ENCODE results near the gene FOXG1. TPM values are rescaled to one million over a fixed set of nuclear protein-coding genes. Genes with fewer than 3 reads are reported as not detected.

Gene FOXG1
- polyA plus RNA-seq, 2 of the 4 experiments (the other 2 are of a cell fraction) = 0.01 to 0.10 TPM

DNA sequence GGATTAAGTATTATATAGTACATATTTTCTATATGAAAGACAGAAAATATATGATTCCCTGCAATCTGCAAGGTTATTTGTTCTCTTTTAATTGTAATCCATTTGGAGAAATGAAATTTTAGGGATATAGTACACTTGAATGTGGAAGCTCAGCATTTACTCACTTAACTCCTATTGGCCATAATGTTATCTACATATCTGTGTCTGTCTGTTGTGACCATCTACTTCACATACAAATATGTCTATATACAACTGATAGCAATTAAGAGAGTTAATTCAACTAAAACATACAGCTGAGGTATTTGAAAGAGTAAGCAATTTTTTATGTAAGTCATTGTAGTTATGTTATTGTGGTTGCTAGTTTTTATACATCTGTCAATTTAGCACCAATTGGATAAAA, 12.9 kb downstream of the FOXG1 start:
- FAIRE-seq (no peak), ATAC-seq (no peak), DNase-seq (ENCODE audit: low read depth in 1 of 2, low spot score in 1 of 2) (no peak)
- H3K27ac ChIP-seq = no peak overlapping the region
- no peaks in the 10 kb centered on the region for H3K9me3 ChIP-seq
- CTCF ChIA-PET = interaction anchor here (1.4 kb wide), 1 partner anchor 14 kb away, joined by 3 read pairs; the partner anchor contains the start of gene FOXG1
- no peak overlapping the region for H3K4me2 ChIP-seq
- no peak overlapping the region for H3K4me3 ChIP-seq
- TF ChIP-seq CBX8 (IDR thresholded peaks at IDR 0.05) = no peak
- TF ChIP-seq RARB (CRISPR knock-in tag; IDR thresholded peaks at IDR 0.05) = no peak
- no peak for TF ChIP-seq CEBPB (IDR thresholded peaks at IDR 0.05)
- TF ChIP-seq RCOR1 (IDR thresholded peaks at IDR 0.05; ENCODE audit: low read depth, low read length) = no peak
- TF ChIP-seq FOSL2 (IDR thresholded peaks at IDR 0.05) = no peak
- no peak for TF ChIP-seq FOSL2 (CRISPR knock-in tag; IDR thresholded peaks at IDR 0.05)
- no peak for TF ChIP-seq ZC3H11A (IDR thresholded peaks at IDR 0.05)
- TF ChIP-seq, protein P1, sequence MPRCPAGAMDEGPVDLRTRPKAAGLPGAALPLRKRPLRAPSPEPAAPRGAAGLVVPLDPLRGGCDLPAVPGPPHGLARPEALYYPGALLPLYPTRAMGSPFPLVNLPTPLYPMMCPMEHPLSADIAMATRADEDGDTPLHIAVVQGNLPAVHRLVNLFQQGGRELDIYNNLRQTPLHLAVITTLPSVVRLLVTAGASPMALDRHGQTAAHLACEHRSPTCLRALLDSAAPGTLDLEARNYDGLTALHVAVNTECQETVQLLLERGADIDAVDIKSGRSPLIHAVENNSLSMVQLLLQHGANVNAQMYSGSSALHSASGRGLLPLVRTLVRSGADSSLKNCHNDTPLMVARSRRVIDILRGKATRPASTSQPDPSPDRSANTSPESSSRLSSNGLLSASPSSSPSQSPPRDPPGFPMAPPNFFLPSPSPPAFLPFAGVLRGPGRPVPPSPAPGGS (IDR thresholded peaks at IDR 0.05) = no peak
- TF ChIP-seq POLR2A (IDR thresholded peaks at IDR 0.05; ENCODE audit: low read length) = no peak
- TF ChIP-seq HDAC2 (IDR thresholded peaks at IDR 0.05) = no peak
- no peak for TF ChIP-seq SREBF2 (IDR thresholded peaks at IDR 0.05)
- TF ChIP-seq, protein P2, sequence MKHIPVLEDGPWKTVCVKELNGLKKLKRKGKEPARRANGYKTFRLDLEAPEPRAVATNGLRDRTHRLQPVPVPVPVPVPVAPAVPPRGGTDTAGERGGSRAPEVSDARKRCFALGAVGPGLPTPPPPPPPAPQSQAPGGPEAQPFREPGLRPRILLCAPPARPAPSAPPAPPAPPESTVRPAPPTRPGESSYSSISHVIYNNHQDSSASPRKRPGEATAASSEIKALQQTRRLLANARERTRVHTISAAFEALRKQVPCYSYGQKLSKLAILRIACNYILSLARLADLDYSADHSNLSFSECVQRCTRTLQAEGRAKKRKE (CRISPR knock-in tag; IDR thresholded peaks at IDR 0.05; ENCODE audit: low read depth) = no peak
- TF ChIP-seq FOSB (CRISPR knock-in tag; IDR thresholded peaks at IDR 0.05) = no peak
- TF ChIP-seq ZNF302 (CRISPR knock-in tag; IDR thresholded peaks at IDR 0.05) = no peak
- TF ChIP-seq POLR2AphosphoS2 (conservative IDR thresholded peaks at IDR 0.05; ENCODE audit: low read length) = no peak
- H3K4me1 ChIP-seq = no peaks in the 10 kb centered on the region
- POLR2A ChIA-PET = no interaction called here

DNA sequence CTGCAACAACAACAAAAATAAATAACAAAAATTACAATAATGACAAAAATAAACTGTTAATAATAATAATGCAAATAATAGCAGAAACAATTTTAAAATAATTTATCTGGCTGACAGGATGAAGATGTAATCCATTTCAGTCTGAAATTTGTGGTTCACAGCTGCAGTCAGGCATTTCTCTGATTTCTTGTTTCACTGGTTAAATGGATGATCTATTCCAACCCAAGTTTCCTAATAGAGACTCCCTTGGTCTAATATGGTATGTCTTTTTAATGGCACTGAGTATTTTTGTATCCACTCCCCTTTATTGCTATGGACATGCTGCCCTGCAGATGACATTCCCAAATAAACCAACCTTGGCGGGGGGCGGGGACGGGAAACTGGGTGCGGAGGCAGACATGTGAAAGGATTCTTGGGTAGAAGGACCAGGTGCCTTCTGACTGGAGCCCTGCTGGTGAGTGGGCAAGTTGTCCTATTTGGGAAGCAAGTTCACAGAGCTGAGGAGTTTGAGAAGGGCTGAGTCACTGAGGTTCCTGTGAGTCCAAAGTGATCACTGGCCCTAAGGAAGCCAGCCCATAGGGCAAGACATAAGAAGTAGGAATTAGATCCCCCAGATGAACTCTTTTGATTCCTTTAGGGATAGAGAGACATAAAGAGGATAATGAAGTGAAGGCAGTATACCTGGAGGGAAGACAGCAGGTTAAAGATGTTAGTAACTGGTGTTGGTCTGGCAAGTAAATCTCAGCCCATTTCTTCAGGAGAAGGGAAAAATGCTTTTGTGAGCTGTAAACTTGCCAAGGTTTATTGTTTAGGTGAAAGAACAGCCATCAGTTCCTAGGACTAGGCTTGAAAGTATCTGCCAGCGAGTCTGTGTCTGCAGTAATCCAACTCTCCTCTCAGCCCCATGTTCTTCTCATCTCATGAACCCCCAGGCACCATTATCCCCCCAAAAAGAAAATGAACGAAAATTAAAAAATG, 14.5 kb downstream of the FOXG1 start:
- 23% methylated on average over 6 of the region's 6 CpGs for WGBS (ENCODE audit: missing lambda C conversion rate)
- Histone ChIP-seq H3K4me1 (no peaks in the 10 kb centered on the region), H3K4me2 (no peak overlapping the region), H3K9me3 (no peaks in the 10 kb centered on the region), H3K27ac (no peak overlapping the region), H3K4me3 (no peak overlapping the region)
- POLR2A ChIA-PET = no interaction called here
- no peak for DNase-seq (ENCODE audit: low read depth in 1 of 2, low spot score in 1 of 2)
- peak in 1 of 2 experiments; percentile 43; a peak in 1 of 6 replicates for ATAC-seq
- TF ChIP-seq CBX2 (IDR thresholded peaks at IDR 0.05; ENCODE audit: borderline replicate concordance, low read depth) = no peak
- TF ChIP-seq FOXS1 (CRISPR knock-in tag; IDR thresholded peaks at IDR 0.05) = no peak
- TF ChIP-seq, protein P3, sequence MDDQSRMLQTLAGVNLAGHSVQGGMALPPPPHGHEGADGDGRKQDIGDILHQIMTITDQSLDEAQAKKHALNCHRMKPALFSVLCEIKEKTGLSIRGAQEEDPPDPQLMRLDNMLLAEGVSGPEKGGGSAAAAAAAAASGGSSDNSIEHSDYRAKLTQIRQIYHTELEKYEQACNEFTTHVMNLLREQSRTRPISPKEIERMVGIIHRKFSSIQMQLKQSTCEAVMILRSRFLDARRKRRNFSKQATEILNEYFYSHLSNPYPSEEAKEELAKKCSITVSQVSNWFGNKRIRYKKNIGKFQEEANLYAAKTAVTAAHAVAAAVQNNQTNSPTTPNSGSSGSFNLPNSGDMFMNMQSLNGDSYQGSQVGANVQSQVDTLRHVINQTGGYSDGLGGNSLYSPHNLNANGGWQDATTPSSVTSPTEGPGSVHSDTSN (IDR thresholded peaks at IDR 0.05) = no peak
- no peak for TF ChIP-seq KDM5A (IDR thresholded peaks at IDR 0.05)
- no peak for TF ChIP-seq RCOR1 (IDR thresholded peaks at IDR 0.05; ENCODE audit: low read depth, low read length)
- no peak for TF ChIP-seq MYC (IDR thresholded peaks at IDR 0.05; ENCODE audit: borderline replicate concordance, low read length)
- FAIRE-seq = no peak
- CTCF ChIA-PET = interaction anchor here (1.4 kb wide), 1 partner anchor 1433 kb away, joined by 6 read pairs; no protein-coding TSS in a partner anchor

DNA sequence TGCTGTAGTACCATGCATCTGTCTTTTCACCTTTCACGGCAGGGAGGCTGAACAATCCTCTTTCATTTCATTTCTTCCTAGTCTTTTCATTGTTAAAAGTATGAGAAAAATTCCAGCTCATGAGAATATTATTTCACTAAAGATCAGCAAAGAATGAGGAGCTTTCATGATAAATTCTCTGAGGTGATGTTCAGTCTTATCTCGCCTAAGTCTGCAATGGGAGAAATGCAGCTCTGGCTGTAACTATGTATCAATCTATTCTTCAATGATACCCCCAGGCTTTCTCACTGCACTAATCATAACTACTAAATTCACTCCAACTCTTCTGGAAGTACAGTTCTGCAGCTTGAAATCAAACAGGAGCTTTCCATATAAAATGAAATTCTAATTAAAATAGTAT, 15.7 kb downstream of the FOXG1 start:
- FAIRE-seq (no peak), ATAC-seq (no peak), DNase-seq (ENCODE audit: low read depth in 1 of 2, low spot score in 1 of 2) (no peak)
- Histone ChIP-seq H3K4me1 (no peaks in the 10 kb centered on the region), H3K4me2 (no peak overlapping the region), H3K27ac (no peak overlapping the region), H3K9me3 (no peaks in the 10 kb centered on the region), H3K4me3 (no peak overlapping the region)
- 24% methylated on average over 2 of the region's 2 CpGs for WGBS (ENCODE audit: missing lambda C conversion rate)
- POLR2A ChIA-PET = no interaction called here
- CTCF ChIA-PET = interaction anchor here (1.4 kb wide), 1 partner anchor 1432 kb away, joined by 6 read pairs; no protein-coding TSS in a partner anchor
- TF ChIP-seq CEBPB (IDR thresholded peaks at IDR 0.05) (no peak), ZC3H11A (IDR thresholded peaks at IDR 0.05) (no peak), PHF8 (IDR thresholded peaks at IDR 0.05; ENCODE audit: borderline replicate concordance, low read depth) (no peak)
- TF ChIP-seq, protein P3 (IDR thresholded peaks at IDR 0.05) = no peak
